Stimulated activated CD4-positive, alpha-beta T cell treated with anti-CD3 and anti-CD28 coated beads, Interleukin-2, amount 100 ng/mL, for 24 hours (primary cell): ENCODE results near the gene PAM.

Experiments used
- DNase-seq, 2 donors: peaks; one replicate each; pipeline ENCODE4 v3.0.0-alpha.2; 2020

PAM gene

DNA sequence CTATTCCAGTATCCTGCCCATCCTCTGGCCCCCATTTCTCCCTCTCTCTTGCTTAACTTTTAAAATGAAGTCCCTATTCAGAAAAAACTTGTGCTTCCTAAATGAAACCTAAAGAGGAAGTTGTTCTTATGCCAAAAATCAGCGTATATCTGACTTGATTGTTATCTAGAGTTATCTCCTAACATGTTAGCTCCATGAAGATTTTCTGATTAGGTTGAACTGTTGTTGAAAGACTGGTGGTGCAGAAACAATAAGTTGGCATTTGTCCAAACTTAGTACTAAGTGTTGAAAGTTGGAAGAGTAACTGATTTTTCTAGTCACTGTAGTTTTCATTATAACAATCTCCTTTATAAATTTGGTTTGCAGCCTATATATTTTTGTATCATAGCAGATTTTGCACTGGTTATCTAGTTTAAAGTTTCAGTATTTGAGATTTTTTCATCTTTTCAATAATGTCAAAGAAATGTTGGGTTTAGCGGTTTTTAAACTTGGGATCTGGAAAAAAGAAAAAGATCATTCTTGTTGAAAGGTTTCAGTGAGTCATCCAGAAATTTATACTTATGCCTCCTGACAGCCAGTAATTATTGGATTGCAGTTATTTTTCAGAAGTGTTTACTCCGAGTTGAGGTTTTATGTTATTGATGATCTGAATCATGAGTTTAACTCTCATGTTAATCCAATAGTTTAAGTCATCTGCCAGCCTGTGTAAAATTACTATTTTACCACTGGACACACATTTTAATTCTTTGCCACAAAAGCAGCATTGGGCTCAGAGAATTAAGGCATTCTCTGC lies 60.6 kb downstream of the PAM start:
- no peak for DNase-seq

DNA sequence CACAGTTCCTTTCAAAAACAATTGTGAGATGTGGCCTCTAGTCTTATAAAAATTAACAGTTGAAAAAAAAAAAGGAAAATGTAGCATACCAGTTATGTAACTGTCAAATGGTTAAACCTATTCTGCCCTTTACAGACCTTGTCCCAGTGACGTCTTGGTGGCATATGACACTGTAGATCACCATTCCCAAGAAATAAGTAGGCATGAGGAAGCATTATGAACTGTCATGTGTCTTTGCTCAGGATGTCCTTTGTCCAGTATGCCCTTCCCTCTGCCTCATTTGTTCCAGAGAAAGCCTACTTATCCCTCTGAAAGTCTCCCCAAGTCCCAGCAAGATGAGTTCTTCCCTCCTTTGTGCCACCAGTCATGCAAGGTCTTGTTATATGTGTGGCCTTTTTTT lies 63.2 kb downstream of the PAM start:
- DNase-seq, result no peak

- DNase-seq, result no peak
Measured at GRCh38 chr5:102818934-102819333, 63.8 kb downstream of the PAM start.

GRCh38 chr5:102819634-102820033 lies 64.5 kb downstream of the PAM start:
- DNase-seq, result no peak

DNA sequence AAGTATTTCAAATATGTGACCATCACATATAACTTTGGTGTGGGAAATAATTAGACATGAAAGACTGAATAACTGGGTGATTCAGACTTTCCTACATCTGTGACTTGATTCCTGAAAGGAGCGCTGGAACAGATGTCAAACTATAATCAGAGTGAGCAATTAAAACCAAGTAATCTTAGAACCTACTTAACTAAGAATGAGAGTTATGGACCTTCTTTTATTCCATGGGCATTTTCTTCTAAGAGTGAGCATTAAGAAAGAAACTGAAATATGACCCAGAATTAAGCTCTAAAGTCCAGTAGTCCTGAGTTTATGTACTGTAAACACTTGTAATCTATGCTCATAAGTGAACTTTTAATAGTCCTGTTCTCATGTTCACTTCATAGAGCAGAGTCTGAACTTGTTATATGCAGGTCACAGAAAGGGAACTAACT lies 68.4 kb downstream of the PAM start:
- no peak for DNase-seq

GRCh38 chr5:102826629-102827028 lies 71.5 kb downstream of the PAM start:
- DNase-seq, result no peak

DNA sequence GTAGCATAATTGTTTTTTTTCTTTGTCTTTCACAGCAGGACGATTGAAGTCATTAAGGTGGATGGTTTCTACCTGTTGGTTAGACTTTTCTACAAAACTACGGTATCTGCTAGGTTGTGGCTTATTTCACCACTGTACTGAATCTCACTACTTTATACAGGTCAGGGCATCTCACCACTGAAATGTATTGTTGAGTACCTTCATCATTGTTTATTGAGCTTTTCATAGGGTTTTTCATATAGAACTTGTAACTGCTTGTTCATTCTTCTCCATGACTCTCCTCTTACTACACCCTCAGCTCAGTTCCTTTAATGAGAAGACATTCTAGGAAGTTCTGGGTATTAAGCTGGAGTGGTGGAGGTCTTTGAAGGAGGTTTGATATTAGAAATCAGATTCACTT lies 75.1 kb downstream of the PAM start:
- DNase-seq, result no peak

GRCh38 chr5:102832445-102832844 lies 77.3 kb downstream of the PAM start:
- DNase-seq, result no peak

DNA sequence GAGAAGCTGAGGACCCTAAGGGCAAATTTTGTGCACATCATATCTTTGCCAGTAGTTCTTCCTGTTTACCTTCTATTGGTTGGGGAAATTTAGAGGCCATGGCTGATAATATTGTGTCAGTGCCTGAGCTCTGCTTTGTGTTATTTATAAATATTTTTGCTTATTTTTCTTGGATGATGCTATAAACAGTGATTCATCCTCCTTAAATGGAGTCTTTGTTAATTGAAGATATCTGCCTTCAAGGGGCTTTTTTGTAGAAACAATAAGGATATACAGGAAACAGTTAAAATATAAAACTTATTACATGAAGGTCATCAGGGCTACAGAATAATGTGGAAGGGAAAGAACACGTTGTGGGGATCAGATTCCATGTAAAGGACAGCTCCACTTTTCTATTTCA lies 78.0 kb downstream of the PAM start:
- no peak for DNase-seq

GRCh38 chr5:102834438-102834964 lies 79.4 kb downstream of the PAM start:
- DNase-seq, result no peak

DNA sequence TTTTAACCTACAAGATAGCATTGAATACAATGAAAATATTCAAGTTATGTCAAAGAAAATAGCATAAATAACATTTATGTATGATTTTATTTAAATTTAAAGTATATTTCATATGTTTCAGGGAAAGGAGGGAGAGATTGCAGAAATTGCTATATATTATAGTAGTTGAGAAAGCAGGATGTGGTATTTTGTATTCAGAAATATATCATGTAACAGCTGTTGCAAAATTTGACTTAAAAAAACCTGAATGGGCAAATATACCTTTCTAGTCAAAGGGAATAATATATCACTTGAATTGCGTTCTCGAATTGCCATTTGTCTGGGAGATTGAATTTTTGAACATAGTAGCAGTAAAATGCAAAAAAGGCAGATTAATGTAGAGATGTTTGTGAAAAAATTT lies 80.6 kb downstream of the PAM start:
- no peak for DNase-seq

- no peak for DNase-seq
Measured at GRCh38 chr5:102841021-102841420, 85.9 kb downstream of the PAM start.

DNA sequence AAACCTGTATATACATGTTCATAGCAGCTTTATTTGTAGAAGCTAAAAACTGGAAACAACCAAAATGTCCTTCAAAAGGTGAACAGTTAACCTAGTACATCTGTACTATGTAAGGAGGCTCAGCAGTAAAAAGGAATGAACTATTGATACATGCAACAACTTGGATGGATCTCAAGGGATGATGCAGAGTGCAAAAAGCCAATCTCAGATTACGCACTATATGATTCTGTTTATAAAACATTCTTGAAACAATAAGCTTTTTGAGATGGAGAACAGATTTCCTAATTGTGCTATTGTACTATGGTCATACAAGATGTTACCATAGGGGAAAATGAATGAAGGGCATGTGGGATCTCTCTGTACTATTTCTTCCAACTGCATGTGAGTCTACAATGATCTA lies 88.9 kb downstream of the PAM start:
- no peak for DNase-seq

GRCh38 chr5:102845041-102845440 lies 89.9 kb downstream of the PAM start:
- no peak for DNase-seq

GRCh38 chr5:102850503-102850902 lies 95.4 kb downstream of the PAM start:
- DNase-seq, result no peak

DNA sequence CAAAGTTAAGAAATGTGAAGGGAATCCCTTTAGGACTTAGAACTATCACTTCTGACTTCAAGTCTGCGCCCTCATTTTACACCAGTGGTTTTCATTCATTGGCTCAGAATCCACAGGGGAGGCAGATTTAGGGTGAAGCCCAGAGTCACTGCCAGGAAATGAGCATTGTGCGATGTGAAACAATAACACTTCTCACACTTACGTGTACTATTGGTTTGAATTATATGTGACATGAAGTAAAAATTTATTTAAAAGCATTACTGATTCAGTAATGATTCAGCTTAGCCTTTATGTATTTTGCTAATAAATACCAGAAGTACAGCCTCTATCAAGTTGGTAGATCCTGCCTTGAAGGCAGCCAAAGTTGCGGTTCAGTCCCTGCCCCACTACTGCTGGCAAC lies 98.6 kb downstream of the PAM start:
- no peak for DNase-seq

GRCh38 chr5:102855681-102856388 lies 100.7 kb downstream of the PAM start:
- DNase-seq, result no peak

GRCh38 chr5:102856389-102856777 lies 101.3 kb downstream of the PAM start:
- DNase-seq, result no peak

DNA sequence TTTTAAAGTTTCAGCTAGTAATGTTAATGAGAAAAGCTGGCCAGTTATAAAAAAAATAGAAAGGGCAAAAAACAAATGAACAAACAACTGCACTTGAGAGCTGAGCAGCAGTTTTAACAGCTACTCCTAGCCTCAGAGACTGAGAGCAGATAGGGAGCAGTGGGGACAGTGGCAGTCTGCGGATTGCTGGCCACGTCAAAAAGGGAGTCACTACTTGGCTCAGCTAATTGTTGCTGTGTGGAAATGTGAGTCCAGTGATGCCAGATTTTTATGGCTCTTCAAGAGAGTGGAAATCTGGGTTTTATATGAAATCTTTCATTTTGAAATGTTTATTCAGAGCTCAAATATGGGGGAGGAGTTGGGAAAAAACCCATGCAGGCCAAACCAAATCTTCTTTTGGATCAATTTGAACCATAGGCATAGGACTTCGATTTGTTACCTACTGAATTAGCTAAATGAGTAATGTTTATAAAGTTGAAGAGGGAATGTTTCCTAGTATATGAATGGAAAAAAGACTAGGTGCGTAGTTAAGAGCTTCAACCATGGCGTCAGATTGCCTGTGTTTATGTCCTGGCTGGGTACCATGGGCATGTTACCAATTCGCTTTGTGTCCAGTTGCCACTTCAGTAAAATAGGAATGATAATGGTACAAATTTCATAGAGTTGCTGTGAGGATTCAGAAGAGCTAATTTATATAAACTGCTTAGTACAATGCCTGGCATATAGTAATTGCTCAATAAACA lies 102.1 kb downstream of the PAM start:
- no peak for DNase-seq

- DNase-seq, result no peak
Measured at GRCh38 chr5:102858221-102858620, 103.1 kb downstream of the PAM start.

DNA sequence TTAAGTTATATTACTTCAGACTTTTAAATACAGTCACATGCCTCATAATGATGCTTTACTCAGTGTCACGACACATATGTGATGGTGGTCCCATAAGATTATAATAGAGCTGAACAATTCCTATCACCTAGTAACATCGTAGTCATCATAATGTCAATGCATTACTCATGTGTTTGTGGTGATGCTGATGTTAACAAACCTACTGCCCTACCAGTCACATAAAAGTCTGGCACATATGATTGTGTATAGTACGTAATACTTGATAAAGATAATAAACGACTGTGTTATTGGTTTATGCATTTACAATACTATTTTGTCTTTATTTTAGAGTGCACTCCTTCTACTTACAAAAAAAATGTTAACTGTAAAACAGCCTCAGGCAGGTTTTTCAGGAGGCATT lies 103.7 kb downstream of the PAM start:
- DNase-seq, result no peak

GRCh38 chr5:102860035-102860434 lies 104.9 kb downstream of the PAM start:
- no peak for DNase-seq

DNA sequence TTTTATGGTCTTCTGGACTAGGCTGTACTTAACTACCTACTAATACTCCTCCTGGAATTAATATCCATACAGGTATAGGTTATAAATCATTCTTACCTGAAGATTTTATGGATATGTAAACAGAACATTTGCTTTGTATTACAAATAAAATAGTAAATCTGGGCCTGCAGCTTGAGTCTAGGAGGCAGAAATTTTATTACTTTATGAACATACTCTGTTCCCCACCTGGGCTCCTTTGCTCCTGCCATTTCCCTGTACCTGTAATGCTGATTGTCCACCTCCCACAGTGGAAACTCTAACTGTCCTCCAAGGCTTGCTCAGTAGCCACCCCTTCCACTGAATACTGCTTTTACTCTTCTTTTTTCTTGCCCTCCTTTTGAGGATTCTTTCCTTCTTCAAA lies 108.0 kb downstream of the PAM start:
- no peak for DNase-seq
